H1 (cell line): ENCODE data around the gene OTUD5. TPM values are rescaled to one million over a fixed set of nuclear protein-coding genes. Genes with fewer than 3 reads are reported as not detected.

ENCODE experiments used
- CBX8 ChIP-seq: fragments of 300-800, 300-1000 bp; sonication (generic); IDR thresholded peaks from 2 replicates; pipeline ENCODE4 v1.7.1; 2016; ENCODE audit warnings: low read depth, low read length, borderline replicate concordance
- JUN ChIP-seq: IDR thresholded peaks from 2 replicates; pipeline ENCODE4 v1.6.1; 2011; ENCODE audit warnings: low read depth, mild to moderate bottlenecking, improper control_type of control experiment, low read length
- NRF1 ChIP-seq: IDR thresholded peaks from 2 replicates; pipeline ENCODE4 v1.6.1; 2011; ENCODE audit warnings: mild to moderate bottlenecking, low read depth, low read length, improper control_type of control experiment
- SP1 ChIP-seq: IDR thresholded peaks from 2 replicates; pipeline ENCODE4 v1.6.1; 2011; ENCODE audit warnings: low read depth, low read length
- polyA plus RNA-seq, 7 experiments: library from polyadenylated mRNA; depleted of rRNA in 3 of 7; stranded (reverse) in 5 of 7; unstranded in 2 of 7; fragments of >200 nt in 5 of 7; fragments of 200-250 nt in 2 of 7; gene quantifications; 1 replicate in 5 of 7; 2 replicates in 1 of 7; 4 replicates in 1 of 7; pipeline versions ENCODE4 v1.2.1 to v1.2.3, GENCODE V29; 2011 to 2013; ENCODE audit warnings: missing spikeins in 2 of 7, mixed read lengths in 2 of 7
- total RNA-seq: library from RNA; stranded (reverse); fragmentation: NEBNext Ultra II Directional; extraction: Animal tissue kit (Norgen Biotek cat#: 25700); gene quantifications from 2 replicates; pipeline ENCODE4 v1.2.1, GENCODE V29; 2021
- TF ChIP-seq, protein P1 (sequence below): IDR thresholded peaks from 2 replicates; pipeline ENCODE4 v1.6.1; 2012; ENCODE audit warnings: inconsistent platforms
- TF ChIP-seq, protein P2 (sequence below), 3 experiments: IDR thresholded peaks; 1 replicate in 2 of 3; 2 replicates in 1 of 3; pipeline versions ENCODE4 v1.5.1 to v1.6.1; 2011; ENCODE audit warnings: low read length in 3 of 3, mild to moderate bottlenecking in 3 of 3, inconsistent platforms in 2 of 3, low read depth in 1 of 3, moderate library complexity in 1 of 3; ENCODE audit not compliant: insufficient read depth in 1 of 3; ENCODE audit errors: control extremely low read depth in 1 of 3

The OTUD5 gene
- total and polyA plus RNA-seq, 2 of the 8 experiments (the other 6 are each of a cell fraction or from before 2014, with no cell fraction given): 46.3 to 53.5 TPM

DNA sequence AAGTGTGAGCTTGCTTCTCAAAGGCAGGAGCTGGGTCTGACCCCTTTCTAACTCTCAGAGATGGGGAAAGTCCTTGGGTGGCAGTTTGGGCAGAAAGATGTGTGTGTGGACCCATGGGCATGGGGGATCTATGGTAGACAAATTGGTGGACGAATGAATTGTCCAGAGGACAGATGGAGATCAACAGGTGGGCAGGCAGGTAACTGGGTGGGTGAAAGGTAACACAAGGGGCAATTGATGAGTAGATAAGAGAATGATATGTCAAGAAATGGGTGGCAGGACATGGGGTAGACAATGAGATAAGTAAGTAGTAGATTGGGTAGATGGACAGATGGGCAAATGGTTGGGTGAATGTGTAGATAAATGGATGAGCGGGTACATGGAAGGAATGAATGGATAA, 17.2 kb upstream of the OTUD5 start (continued):
- TF ChIP-seq, protein P1, sequence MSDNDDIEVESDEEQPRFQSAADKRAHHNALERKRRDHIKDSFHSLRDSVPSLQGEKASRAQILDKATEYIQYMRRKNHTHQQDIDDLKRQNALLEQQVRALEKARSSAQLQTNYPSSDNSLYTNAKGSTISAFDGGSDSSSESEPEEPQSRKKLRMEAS: no peak
- TF ChIP-seq CBX8 (no peak), NRF1 (no peak), JUN (no peak), SP1 (no peak)
- TF ChIP-seq, protein P2, sequence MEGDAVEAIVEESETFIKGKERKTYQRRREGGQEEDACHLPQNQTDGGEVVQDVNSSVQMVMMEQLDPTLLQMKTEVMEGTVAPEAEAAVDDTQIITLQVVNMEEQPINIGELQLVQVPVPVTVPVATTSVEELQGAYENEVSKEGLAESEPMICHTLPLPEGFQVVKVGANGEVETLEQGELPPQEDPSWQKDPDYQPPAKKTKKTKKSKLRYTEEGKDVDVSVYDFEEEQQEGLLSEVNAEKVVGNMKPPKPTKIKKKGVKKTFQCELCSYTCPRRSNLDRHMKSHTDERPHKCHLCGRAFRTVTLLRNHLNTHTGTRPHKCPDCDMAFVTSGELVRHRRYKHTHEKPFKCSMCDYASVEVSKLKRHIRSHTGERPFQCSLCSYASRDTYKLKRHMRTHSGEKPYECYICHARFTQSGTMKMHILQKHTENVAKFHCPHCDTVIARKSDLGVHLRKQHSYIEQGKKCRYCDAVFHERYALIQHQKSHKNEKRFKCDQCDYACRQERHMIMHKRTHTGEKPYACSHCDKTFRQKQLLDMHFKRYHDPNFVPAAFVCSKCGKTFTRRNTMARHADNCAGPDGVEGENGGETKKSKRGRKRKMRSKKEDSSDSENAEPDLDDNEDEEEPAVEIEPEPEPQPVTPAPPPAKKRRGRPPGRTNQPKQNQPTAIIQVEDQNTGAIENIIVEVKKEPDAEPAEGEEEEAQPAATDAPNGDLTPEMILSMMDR (IDR thresholded peaks at IDR 0.05; ENCODE audit: control extremely low read depth in 1 of 3, insufficient read depth in 1 of 3, low read depth in 1 of 3, low read length in 3 of 3): no peak
